Transverse colon (tissue), 4 donors: ENCODE results near the gene WDR72.

Experiments
- CTCF ChIP-seq, 5 experiments: fragments of 200-600 bp in 3 of 5; fragments of 450-650 bp in 2 of 5; sonication (generic) in 3 of 5; IDR thresholded peaks; 1 replicate in 2 of 5; 2 replicates in 3 of 5; pipeline ENCODE4 v1.5.1; 2016 to 2017; ENCODE audit warnings: antibody characterized with exemption in 5 of 5, inconsistent platforms in 3 of 5, mild to moderate bottlenecking in 2 of 5, moderate library complexity in 1 of 5
- EP300 ChIP-seq: sonication (generic); formaldehyde crosslinking; IDR thresholded peaks from one replicate; pipeline ENCODE4 v1.6.1; 2017; ENCODE audit warnings: antibody characterized with exemption, low read depth
- POLR2A ChIP-seq: fragments of 450-650 bp; IDR thresholded peaks from one replicate; pipeline ENCODE4 v1.6.1; 2016; ENCODE audit warnings: antibody characterized with exemption, mild to moderate bottlenecking, moderate library complexity
- POLR2AphosphoS5 ChIP-seq, 3 donors: sonication (generic); formaldehyde crosslinking; IDR thresholded peaks; one replicate each; pipeline ENCODE4 v1.6.1; 2016; ENCODE audit warnings: antibody characterized with exemption in 3 of 3

- TF ChIP-seq EP300 (no peak), CTCF (IDR thresholded peaks at IDR 0.05) (no peak), POLR2AphosphoS5 (IDR thresholded peaks at IDR 0.05) (no peak), POLR2A (no peak)
Observed at GRCh38 chr15:53739187-53739586, 20.3 kb downstream of the WDR72 start.
